ENCODE data around the gene PSMD5.

PSMD5 gene

DNA sequence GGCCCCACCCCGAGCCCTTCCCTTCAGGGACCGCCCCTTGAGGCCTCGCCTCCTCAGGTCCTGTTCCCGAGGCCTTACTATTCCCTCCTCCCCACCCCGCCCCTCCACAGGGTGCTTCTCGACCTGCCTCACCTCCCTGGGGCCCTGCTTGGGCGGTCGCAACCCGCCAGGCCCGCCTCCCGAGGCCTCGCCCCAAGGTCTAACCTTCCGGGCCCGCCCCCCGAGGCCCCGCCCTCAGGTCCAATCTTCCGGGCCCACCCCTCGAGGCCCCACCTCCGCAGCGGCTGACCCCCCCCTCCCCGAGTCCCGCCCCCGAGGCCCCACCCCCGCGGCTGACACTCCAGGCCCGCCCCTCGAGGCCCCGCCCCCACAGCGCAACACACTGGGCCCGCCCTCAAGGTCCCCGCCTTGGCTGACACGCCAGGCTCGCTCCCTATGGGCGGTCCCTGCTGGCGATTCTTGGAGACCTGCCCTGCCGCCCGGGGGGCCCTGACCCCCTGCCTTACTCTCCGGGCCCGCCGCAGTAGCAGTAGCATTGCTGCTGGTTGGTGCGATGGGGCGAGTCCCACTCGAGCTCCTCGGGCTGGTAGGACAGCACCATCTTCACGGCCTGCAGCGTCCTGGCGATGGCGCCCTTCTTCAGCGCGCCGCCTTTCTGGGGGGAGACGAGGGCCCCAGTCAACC is 26.1 kb upstream of the PSMD5 start:
- DNase-seq (ENCODE audit: low read depth), result peak; percentile 92
- peak overlapping the region; percentile 54 for H3K4me3 ChIP-seq (replicated peaks; ENCODE audit: low read depth, low read length)
- TF ChIP-seq, protein P1, sequence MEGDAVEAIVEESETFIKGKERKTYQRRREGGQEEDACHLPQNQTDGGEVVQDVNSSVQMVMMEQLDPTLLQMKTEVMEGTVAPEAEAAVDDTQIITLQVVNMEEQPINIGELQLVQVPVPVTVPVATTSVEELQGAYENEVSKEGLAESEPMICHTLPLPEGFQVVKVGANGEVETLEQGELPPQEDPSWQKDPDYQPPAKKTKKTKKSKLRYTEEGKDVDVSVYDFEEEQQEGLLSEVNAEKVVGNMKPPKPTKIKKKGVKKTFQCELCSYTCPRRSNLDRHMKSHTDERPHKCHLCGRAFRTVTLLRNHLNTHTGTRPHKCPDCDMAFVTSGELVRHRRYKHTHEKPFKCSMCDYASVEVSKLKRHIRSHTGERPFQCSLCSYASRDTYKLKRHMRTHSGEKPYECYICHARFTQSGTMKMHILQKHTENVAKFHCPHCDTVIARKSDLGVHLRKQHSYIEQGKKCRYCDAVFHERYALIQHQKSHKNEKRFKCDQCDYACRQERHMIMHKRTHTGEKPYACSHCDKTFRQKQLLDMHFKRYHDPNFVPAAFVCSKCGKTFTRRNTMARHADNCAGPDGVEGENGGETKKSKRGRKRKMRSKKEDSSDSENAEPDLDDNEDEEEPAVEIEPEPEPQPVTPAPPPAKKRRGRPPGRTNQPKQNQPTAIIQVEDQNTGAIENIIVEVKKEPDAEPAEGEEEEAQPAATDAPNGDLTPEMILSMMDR (IDR thresholded peaks at IDR 0.05; ENCODE audit: low read length, missing control alignments), result peak; percentile 32

DNA sequence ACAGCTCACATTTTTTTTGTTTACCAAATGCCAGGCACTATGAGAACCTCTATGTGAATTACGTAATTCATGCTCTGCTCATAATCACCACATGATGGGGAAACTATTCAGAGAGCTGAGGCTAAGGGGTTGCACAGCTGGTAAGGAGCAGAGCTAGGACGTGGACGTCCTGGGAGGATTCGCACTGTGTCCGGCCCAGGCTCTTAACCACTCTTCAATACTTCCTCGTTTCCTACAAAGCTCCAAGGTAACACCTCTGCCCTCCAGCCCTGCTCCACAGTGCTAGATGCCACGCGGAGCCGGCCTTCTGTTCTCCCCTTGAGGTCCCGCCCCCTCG is 25.6 kb upstream of the PSMD5 start:
- peak; percentile 76 for DNase-seq (ENCODE audit: low read depth)

DNA sequence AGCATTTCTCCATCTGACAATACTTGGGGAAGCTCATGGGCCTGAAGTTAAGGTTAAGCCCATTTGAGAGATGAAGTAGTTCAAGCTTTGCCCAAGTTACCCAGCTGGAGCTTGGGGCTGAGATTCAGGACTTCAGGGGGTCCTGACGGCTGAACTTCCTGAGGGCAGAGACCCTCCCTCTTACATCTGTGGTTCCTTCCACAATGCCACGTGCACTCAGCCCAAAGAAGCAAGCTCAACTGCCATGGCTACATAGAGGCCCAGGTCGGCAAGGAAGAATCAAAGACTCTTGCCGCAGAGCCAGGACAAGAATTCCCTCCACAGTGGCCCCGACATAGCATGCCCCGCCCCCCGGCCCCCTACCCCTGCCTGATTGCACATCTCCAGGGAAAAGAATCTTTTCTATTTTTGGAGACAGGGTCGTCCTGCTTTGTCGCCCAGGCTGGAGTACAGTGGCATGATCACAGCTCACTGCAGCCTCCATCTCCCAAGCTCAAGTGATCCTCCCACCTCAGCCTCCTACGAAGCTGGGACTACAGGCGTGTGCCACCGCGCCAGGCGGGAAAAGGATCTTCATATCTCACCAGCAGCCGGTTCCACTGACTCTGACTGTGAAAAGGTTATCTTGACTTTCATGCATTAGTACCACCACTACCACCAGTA is 25.1 kb upstream of the PSMD5 start:
- TF ChIP-seq, protein P1 (IDR thresholded peaks at IDR 0.05; ENCODE audit: low read length, missing control alignments), result no peak
- no peak for DNase-seq (ENCODE audit: low read depth)
- no peak overlapping the region for H3K4me3 ChIP-seq (replicated peaks; ENCODE audit: low read depth, low read length)

More for the DNA sequence above, 25.6 kb upstream of the PSMD5 start:
- H3K4me3 ChIP-seq (replicated peaks; ENCODE audit: low read depth, low read length), result peak overlapping the region; percentile 28
- TF ChIP-seq, protein P1 (IDR thresholded peaks at IDR 0.05; ENCODE audit: low read length, missing control alignments), result no peak

DNA sequence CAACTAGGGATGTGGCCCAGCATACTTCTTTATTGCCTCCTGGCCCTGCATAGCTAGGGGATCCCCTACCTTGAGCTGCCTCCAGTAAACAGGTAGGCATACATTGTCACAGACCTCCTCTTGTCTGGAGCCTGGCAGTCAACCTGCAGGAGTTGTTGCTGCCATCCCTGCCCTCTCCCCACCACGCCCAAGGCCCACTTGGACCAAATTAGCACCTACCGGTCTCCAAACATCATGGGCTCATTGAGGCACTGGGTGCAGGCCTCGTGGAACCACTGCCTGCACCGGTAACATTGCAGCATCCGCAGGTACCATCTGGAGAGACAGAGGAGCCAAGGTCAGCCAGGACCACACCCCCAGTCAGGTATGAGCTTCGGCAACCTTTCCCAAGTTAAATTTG is 23.9 kb upstream of the PSMD5 start:
- TF ChIP-seq, protein P1 (IDR thresholded peaks at IDR 0.05; ENCODE audit: low read length, missing control alignments), result no peak
- H3K4me3 ChIP-seq (replicated peaks; ENCODE audit: low read depth, low read length), result no peak overlapping the region
- DNase-seq (ENCODE audit: low read depth), result no peak

DNA sequence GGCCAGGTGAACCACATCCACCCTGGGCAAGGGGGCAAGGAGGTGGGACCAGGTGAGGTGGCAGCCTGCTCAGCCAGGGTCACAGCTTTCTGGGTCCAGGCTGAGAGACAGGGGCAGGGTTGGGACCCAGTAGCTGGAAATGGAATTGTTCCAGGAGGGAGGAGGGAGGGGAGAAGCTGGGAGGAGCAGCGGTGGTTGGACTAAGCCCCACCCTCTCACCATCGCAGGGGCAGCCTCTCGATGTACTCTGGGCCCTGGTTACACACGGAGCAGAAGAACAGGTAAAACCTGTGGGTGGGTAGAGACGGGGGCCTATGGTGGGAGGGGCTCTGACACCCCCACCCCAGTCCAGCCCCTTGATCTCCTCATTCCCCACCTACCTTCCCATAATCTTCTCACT is 23.1 kb upstream of the PSMD5 start:
- H3K4me3 ChIP-seq (replicated peaks; ENCODE audit: low read depth, low read length), result no peak overlapping the region
- TF ChIP-seq, protein P1 (IDR thresholded peaks at IDR 0.05; ENCODE audit: low read length, missing control alignments), result no peak
- no peak for DNase-seq (ENCODE audit: low read depth)

DNA sequence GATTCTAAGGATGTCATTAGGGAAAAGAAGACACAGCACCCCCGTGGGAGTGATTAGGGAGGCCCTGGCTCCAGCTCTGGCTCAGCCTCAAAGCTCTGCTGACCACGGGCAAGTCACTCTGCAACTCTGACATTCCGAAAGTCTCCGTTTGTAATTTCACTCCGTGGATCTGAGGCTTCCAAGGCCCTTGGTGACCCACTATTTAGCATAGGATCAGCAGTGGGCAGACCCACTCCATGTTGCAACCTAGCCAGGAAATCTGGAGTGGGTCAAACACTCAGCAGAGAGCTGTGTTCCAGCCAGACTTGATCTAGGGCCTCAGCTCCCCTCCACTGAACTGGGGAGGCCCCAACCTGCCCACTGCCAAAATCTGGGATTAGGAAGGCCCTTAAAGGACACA is 22.5 kb upstream of the PSMD5 start:
- DNase-seq (ENCODE audit: low read depth), result no peak
- H3K4me3 ChIP-seq (replicated peaks; ENCODE audit: low read depth, low read length), result no peak overlapping the region
- TF ChIP-seq, protein P1 (IDR thresholded peaks at IDR 0.05; ENCODE audit: low read length, missing control alignments), result no peak

DNA sequence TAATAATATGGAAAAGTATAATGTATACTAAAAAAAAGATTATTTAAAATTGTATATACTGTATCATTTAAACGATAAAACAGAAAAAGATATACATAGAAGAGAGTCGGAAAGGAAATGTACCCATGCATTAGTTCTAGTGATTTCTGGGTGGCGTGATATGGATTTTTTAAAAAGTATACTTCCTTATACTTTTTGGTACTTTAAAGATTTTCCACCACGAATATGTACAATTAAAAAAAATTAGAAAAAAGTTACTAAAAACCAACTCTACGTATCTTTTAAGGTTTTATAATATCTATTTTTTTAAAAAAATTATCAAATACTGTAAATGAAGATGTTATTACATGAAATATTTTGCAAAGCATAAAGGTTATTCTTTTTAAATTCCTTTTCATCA is 22.0 kb upstream of the PSMD5 start:
- TF ChIP-seq, protein P1 (IDR thresholded peaks at IDR 0.05; ENCODE audit: low read length, missing control alignments), result no peak
- no peak overlapping the region for H3K4me3 ChIP-seq (replicated peaks; ENCODE audit: low read depth, low read length)
- no peak for DNase-seq (ENCODE audit: low read depth)

Measured in fibroblast of pulmonary artery (primary cell).